ENCODE data around the gene RBM20. TPM values are rescaled to one million over a fixed set of nuclear protein-coding genes. Genes with fewer than 3 reads are reported as not detected.

The RBM20 gene
- total and polyA plus RNA-seq, 4 donors: 1.1 to 2.2 (median 1.6) TPM

- Histone ChIP-seq H3K36me3 (ENCODE audit: control insufficient read depth, insufficient read depth, low read length) (no peaks in the 10 kb centered on the region), H3K27ac (ENCODE audit: low read depth, low read length) (peak overlapping the region; percentile 31), H3K4me1 (ENCODE audit: control insufficient read depth, insufficient read depth, low read length) (peaks cover 37% of the 10 kb centered on the region), H3K9me3 (ENCODE audit: control insufficient read depth, insufficient read depth, low read length) (no peaks in the 10 kb centered on the region), H3K4me3 (ENCODE audit: low read depth, low read length) (no peak overlapping the region), H3K27me3 (ENCODE audit: control insufficient read depth, insufficient read depth, low read length) (no peaks in the 10 kb centered on the region)
- 25% methylated on average over 8 of the region's 8 CpGs for WGBS (ENCODE audit: insufficient coverage)
- peak in 2 of 6 donors; percentile 75 to 95 for DNase-seq (ENCODE audit: low read depth in 4 of 6, low spot score in 6 of 6)
Observed at GRCh38 chr10:110820321-110820814, 176.2 kb downstream of the RBM20 start.

- no peaks in the 10 kb centered on the region for H3K36me3 ChIP-seq (ENCODE audit: control insufficient read depth, insufficient read depth, low read length)
- H3K27me3 ChIP-seq (ENCODE audit: control insufficient read depth, insufficient read depth, low read length): no peaks in the 10 kb centered on the region
- DNase-seq (ENCODE audit: low read depth in 4 of 6, low spot score in 6 of 6): no peak
- WGBS (ENCODE audit: insufficient coverage): 98% methylated on average over 4 of the region's 7 CpGs
- H3K27ac ChIP-seq (ENCODE audit: low read depth, low read length): peak overlapping the region; percentile 29
- H3K4me3 ChIP-seq (ENCODE audit: low read depth, low read length): no peak overlapping the region
- H3K9me3 ChIP-seq (ENCODE audit: control insufficient read depth, insufficient read depth, low read length): no peaks in the 10 kb centered on the region
- H3K4me1 ChIP-seq (ENCODE audit: control insufficient read depth, insufficient read depth, low read length): peaks cover 36% of the 10 kb centered on the region
Observed at GRCh38 chr10:110821508-110821907, 177.4 kb downstream of the RBM20 start.

- H3K36me3 ChIP-seq (ENCODE audit: control insufficient read depth, insufficient read depth, low read length): no peaks in the 10 kb centered on the region
- H3K4me1 ChIP-seq (ENCODE audit: control insufficient read depth, insufficient read depth, low read length): peaks cover 36% of the 10 kb centered on the region
- H3K9me3 ChIP-seq (ENCODE audit: control insufficient read depth, insufficient read depth, low read length): no peaks in the 10 kb centered on the region
- H3K4me3 ChIP-seq (ENCODE audit: low read depth, low read length): no peak overlapping the region
- H3K27ac ChIP-seq (ENCODE audit: low read depth, low read length): peak overlapping the region; percentile 29
- DNase-seq (ENCODE audit: low read depth in 4 of 6, low spot score in 6 of 6): peak in 1 of 6 donors; percentile 76
- H3K27me3 ChIP-seq (ENCODE audit: control insufficient read depth, insufficient read depth, low read length): no peaks in the 10 kb centered on the region
- WGBS (ENCODE audit: insufficient coverage): 0% methylated on average over 1 of the region's 4 CpGs
Observed at GRCh38 chr10:110822035-110822711, 178.0 kb downstream of the RBM20 start.

GRCh38 chr10:110822712-110823311 is 178.7 kb downstream of the RBM20 start:
- Histone ChIP-seq H3K36me3 (ENCODE audit: control insufficient read depth, insufficient read depth, low read length) (no peaks in the 10 kb centered on the region), H3K27ac (ENCODE audit: low read depth, low read length) (peak overlapping the region; percentile 26), H3K4me1 (ENCODE audit: control insufficient read depth, insufficient read depth, low read length) (peaks cover 38% of the 10 kb centered on the region), H3K9me3 (ENCODE audit: control insufficient read depth, insufficient read depth, low read length) (no peaks in the 10 kb centered on the region), H3K27me3 (ENCODE audit: control insufficient read depth, insufficient read depth, low read length) (no peaks in the 10 kb centered on the region), H3K4me3 (ENCODE audit: low read depth, low read length) (no peak overlapping the region)
- 0% methylated on average over 1 of the region's 8 CpGs for WGBS (ENCODE audit: insufficient coverage)
- DNase-seq (ENCODE audit: low read depth in 4 of 6, low spot score in 6 of 6): peak in 3 of 6 donors; percentile 55 to 96 (median 90)

GRCh38 chr10:110824152-110824441 is 180.0 kb downstream of the RBM20 start:
- H3K9me3 ChIP-seq (ENCODE audit: control insufficient read depth, insufficient read depth, low read length): no peaks in the 10 kb centered on the region
- H3K4me1 ChIP-seq (ENCODE audit: control insufficient read depth, insufficient read depth, low read length): peaks cover 43% of the 10 kb centered on the region
- no peaks in the 10 kb centered on the region for H3K36me3 ChIP-seq (ENCODE audit: control insufficient read depth, insufficient read depth, low read length)
- no peak overlapping the region for H3K27ac ChIP-seq (ENCODE audit: low read depth, low read length)
- no CpG with 5 or more reads among the region's 1 CpG for WGBS (ENCODE audit: insufficient coverage)
- no peaks in the 10 kb centered on the region for H3K27me3 ChIP-seq (ENCODE audit: control insufficient read depth, insufficient read depth, low read length)
- no peak overlapping the region for H3K4me3 ChIP-seq (ENCODE audit: low read depth, low read length)
- no peak for DNase-seq (ENCODE audit: low read depth in 4 of 6, low spot score in 6 of 6)

GRCh38 chr10:110824660-110825059 is 180.5 kb downstream of the RBM20 start:
- 86% methylated on average over 1 of the region's 5 CpGs for WGBS (ENCODE audit: insufficient coverage)
- no peaks in the 10 kb centered on the region for H3K9me3 ChIP-seq (ENCODE audit: control insufficient read depth, insufficient read depth, low read length)
- no peaks in the 10 kb centered on the region for H3K27me3 ChIP-seq (ENCODE audit: control insufficient read depth, insufficient read depth, low read length)
- DNase-seq (ENCODE audit: low read depth in 4 of 6, low spot score in 6 of 6): no peak
- H3K36me3 ChIP-seq (ENCODE audit: control insufficient read depth, insufficient read depth, low read length): no peaks in the 10 kb centered on the region
- no peak overlapping the region for H3K4me3 ChIP-seq (ENCODE audit: low read depth, low read length)
- H3K4me1 ChIP-seq (ENCODE audit: control insufficient read depth, insufficient read depth, low read length): peaks cover 48% of the 10 kb centered on the region
- no peak overlapping the region for H3K27ac ChIP-seq (ENCODE audit: low read depth, low read length)

GRCh38 chr10:110825508-110825907 is 181.4 kb downstream of the RBM20 start:
- H3K9me3 ChIP-seq (ENCODE audit: control insufficient read depth, insufficient read depth, low read length): no peaks in the 10 kb centered on the region
- WGBS (ENCODE audit: insufficient coverage): 71% methylated on average over 1 of the region's 1 CpG
- no peak overlapping the region for H3K27ac ChIP-seq (ENCODE audit: low read depth, low read length)
- H3K4me3 ChIP-seq (ENCODE audit: low read depth, low read length): no peak overlapping the region
- DNase-seq (ENCODE audit: low read depth in 4 of 6, low spot score in 6 of 6): no peak
- H3K4me1 ChIP-seq (ENCODE audit: control insufficient read depth, insufficient read depth, low read length): peaks cover 45% of the 10 kb centered on the region
- no peaks in the 10 kb centered on the region for H3K27me3 ChIP-seq (ENCODE audit: control insufficient read depth, insufficient read depth, low read length)
- no peaks in the 10 kb centered on the region for H3K36me3 ChIP-seq (ENCODE audit: control insufficient read depth, insufficient read depth, low read length)

GRCh38 chr10:110827410-110827809 is 183.3 kb downstream of the RBM20 start:
- peaks cover 30% of the 10 kb centered on the region for H3K4me1 ChIP-seq (ENCODE audit: control insufficient read depth, insufficient read depth, low read length)
- peak in 1 of 6 donors; percentile 13 for DNase-seq (ENCODE audit: low read depth in 4 of 6, low spot score in 6 of 6)
- H3K27ac ChIP-seq (ENCODE audit: low read depth, low read length): no peak overlapping the region
- H3K27me3 ChIP-seq (ENCODE audit: control insufficient read depth, insufficient read depth, low read length): no peaks in the 10 kb centered on the region
- H3K4me3 ChIP-seq (ENCODE audit: low read depth, low read length): no peak overlapping the region
- no peaks in the 10 kb centered on the region for H3K36me3 ChIP-seq (ENCODE audit: control insufficient read depth, insufficient read depth, low read length)
- no peaks in the 10 kb centered on the region for H3K9me3 ChIP-seq (ENCODE audit: control insufficient read depth, insufficient read depth, low read length)
- 84% methylated on average over 2 of the region's 4 CpGs for WGBS (ENCODE audit: insufficient coverage)

GRCh38 chr10:110827875-110828274 is 183.7 kb downstream of the RBM20 start:
- peak in 2 of 6 donors; percentile 24 to 40 for DNase-seq (ENCODE audit: low read depth in 4 of 6, low spot score in 6 of 6)
- H3K9me3 ChIP-seq (ENCODE audit: control insufficient read depth, insufficient read depth, low read length): no peaks in the 10 kb centered on the region
- H3K4me1 ChIP-seq (ENCODE audit: control insufficient read depth, insufficient read depth, low read length): peaks cover 25% of the 10 kb centered on the region
- no peak overlapping the region for H3K4me3 ChIP-seq (ENCODE audit: low read depth, low read length)
- H3K27me3 ChIP-seq (ENCODE audit: control insufficient read depth, insufficient read depth, low read length): no peaks in the 10 kb centered on the region
- H3K27ac ChIP-seq (ENCODE audit: low read depth, low read length): no peak overlapping the region
- WGBS (ENCODE audit: insufficient coverage): 70% methylated on average over 1 of the region's 8 CpGs
- no peaks in the 10 kb centered on the region for H3K36me3 ChIP-seq (ENCODE audit: control insufficient read depth, insufficient read depth, low read length)

- Histone ChIP-seq H3K9me3 (ENCODE audit: control insufficient read depth, insufficient read depth, low read length) (no peaks in the 10 kb centered on the region), H3K4me3 (ENCODE audit: low read depth, low read length) (no peak overlapping the region), H3K4me1 (ENCODE audit: control insufficient read depth, insufficient read depth, low read length) (peaks cover 21% of the 10 kb centered on the region), H3K27ac (ENCODE audit: low read depth, low read length) (no peak overlapping the region), H3K27me3 (ENCODE audit: control insufficient read depth, insufficient read depth, low read length) (no peaks in the 10 kb centered on the region), H3K36me3 (ENCODE audit: control insufficient read depth, insufficient read depth, low read length) (no peaks in the 10 kb centered on the region)
- WGBS (ENCODE audit: insufficient coverage): 67% methylated on average over 1 of the region's 2 CpGs
- DNase-seq (ENCODE audit: low read depth in 4 of 6, low spot score in 6 of 6): no peak
Observed at GRCh38 chr10:110828525-110828924, 184.4 kb downstream of the RBM20 start.
